ENCODE results near the gene CHI3L1.
"Not testable (repeated sequence)": the region's sequence is repeated elsewhere in the genome, so short reads cannot be mapped to it uniquely, and the experiment has no call there.

The CHI3L1 gene

GRCh38 chr1:203186446-203187303 is at the start of gene CHI3L1:
CHI3L1 (minus strand) TSS chr1:203186704; CDS start chr1:203186623, 81 bp downstream.
- DNase-seq (ENCODE audit: low read depth): no peak

GRCh38 chr1:203234901-203235300 is 48.4 kb upstream of the CHI3L1 start:
- not testable (repeated sequence) for DNase-seq (ENCODE audit: low read depth)

- peak; percentile 11 for DNase-seq (ENCODE audit: low read depth)
Observed at GRCh38 chr1:203229471-203230135, 43.1 kb upstream of the CHI3L1 start, which contains the start of gene CHIT1. CHIT1 (minus strand) TSS chr1:203229673; CDS start chr1:203229636, 37 bp downstream.

GRCh38 chr1:203228670-203229069 is 42.2 kb upstream of the CHI3L1 start:
- no peak for DNase-seq (ENCODE audit: low read depth)

- no peak for DNase-seq (ENCODE audit: low read depth)
Observed at GRCh38 chr1:203227371-203228083, 41.0 kb upstream of the CHI3L1 start.

GRCh38 chr1:203225071-203225470 is 38.6 kb upstream of the CHI3L1 start:
- DNase-seq (ENCODE audit: low read depth): no peak

GRCh38 chr1:203223012-203223775 is 36.7 kb upstream of the CHI3L1 start:
- DNase-seq (ENCODE audit: low read depth): no peak

- DNase-seq (ENCODE audit: low read depth): no peak
Observed at GRCh38 chr1:203219934-203220333, 33.4 kb upstream of the CHI3L1 start.

GRCh38 chr1:203219171-203219570 is 32.7 kb upstream of the CHI3L1 start:
- DNase-seq (ENCODE audit: low read depth): no peak

- no peak for DNase-seq (ENCODE audit: low read depth)
Observed at GRCh38 chr1:203217668-203218067, 31.2 kb upstream of the CHI3L1 start.

GRCh38 chr1:203217139-203217655 is 30.7 kb upstream of the CHI3L1 start:
- DNase-seq (ENCODE audit: low read depth): no peak

- DNase-seq (ENCODE audit: low read depth): peak; percentile 70
Observed at GRCh38 chr1:203216274-203217138, 30.0 kb upstream of the CHI3L1 start.

- DNase-seq (ENCODE audit: low read depth): no peak
Observed at GRCh38 chr1:203215573-203215972, 29.1 kb upstream of the CHI3L1 start.

- DNase-seq (ENCODE audit: low read depth): no peak
Observed at GRCh38 chr1:203214871-203215270, 28.4 kb upstream of the CHI3L1 start.

GRCh38 chr1:203213126-203213525 is 26.6 kb upstream of the CHI3L1 start:
- no peak for DNase-seq (ENCODE audit: low read depth)

- DNase-seq (ENCODE audit: low read depth): no peak
Observed at GRCh38 chr1:203211812-203212211, 25.3 kb upstream of the CHI3L1 start.

GRCh38 chr1:203210988-203211387 is 24.5 kb upstream of the CHI3L1 start:
- DNase-seq (ENCODE audit: low read depth): no peak

GRCh38 chr1:203210350-203210749 is 23.8 kb upstream of the CHI3L1 start:
- DNase-seq (ENCODE audit: low read depth): no peak

GRCh38 chr1:203208181-203208580 is 21.7 kb upstream of the CHI3L1 start:
- DNase-seq (ENCODE audit: low read depth): no peak

GRCh38 chr1:203207751-203208150 is 21.2 kb upstream of the CHI3L1 start:
- DNase-seq (ENCODE audit: low read depth): no peak
